Stimulated activated CD8-positive, alpha-beta memory T cell treated with anti-CD3 and anti-CD28 coated beads, Interleukin-7, amount 100 ng/mL, for 4 hours (primary cell): ENCODE data around the gene NOS1AP.
"Not testable (repeated sequence)": the region's sequence is repeated elsewhere in the genome, so short reads cannot be mapped to it uniquely, and the experiment has no call there.

ENCODE experiments used
- DNase-seq, 2 donors: peaks; one replicate each; pipeline ENCODE4 v3.0.0-alpha.2; 2020; ENCODE audit warnings: low read depth in 2 of 2

Gene NOS1AP

DNA sequence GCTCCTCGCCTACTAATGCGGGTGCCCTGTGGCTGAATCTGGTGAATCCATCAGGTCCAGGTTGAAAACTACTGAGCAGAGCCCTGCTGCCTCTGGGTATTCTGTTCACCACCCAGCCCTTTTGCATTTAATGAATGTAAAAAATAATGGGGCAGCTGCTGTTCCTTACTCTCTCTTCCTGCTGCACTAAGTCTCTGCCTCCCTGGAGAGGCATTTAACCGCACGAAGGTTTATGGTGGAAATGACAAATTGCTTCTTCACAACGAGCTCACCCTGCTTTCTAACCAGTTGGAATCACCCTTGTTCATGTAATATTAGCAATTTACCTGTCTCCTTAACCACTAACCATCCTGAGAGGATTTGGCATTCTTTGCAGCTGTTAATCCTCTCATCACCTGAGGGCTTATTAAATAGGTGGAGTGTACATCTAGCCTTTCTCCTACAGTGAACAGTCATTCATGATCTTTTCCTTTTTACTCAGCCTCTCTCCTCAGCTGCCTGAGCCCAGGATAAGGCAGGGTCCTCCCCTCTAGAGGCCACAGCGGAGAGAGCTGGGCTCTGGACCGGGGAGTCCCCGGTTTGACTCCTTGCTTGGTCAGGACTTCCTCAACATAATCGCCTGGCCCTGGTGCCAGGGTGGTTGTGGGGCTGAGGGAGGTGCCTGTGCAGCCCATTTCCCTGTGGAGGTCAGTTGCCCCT, 97.6 kb downstream of the NOS1AP start:
- no peak for DNase-seq

DNA sequence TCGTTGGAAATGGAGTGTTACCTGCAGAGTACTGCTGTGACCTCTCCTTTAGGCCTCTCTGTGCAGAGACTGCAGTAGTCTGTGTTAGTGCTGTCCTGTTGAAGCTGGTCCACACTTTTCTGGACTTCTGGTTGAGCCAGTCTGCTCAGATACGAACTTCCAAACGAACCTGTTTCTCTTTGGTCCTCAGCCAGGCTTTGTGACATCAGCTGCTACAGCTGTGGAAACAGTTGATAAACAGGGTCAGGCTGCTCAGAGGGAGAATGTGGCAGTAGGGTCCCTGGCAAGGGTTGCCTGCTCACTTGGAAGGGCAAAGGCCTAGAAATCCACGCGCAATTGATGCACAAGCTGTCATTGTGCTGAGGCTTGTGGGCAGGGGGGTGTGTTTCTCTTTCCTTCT, 98.8 kb downstream of the NOS1AP start:
- no peak for DNase-seq

DNA sequence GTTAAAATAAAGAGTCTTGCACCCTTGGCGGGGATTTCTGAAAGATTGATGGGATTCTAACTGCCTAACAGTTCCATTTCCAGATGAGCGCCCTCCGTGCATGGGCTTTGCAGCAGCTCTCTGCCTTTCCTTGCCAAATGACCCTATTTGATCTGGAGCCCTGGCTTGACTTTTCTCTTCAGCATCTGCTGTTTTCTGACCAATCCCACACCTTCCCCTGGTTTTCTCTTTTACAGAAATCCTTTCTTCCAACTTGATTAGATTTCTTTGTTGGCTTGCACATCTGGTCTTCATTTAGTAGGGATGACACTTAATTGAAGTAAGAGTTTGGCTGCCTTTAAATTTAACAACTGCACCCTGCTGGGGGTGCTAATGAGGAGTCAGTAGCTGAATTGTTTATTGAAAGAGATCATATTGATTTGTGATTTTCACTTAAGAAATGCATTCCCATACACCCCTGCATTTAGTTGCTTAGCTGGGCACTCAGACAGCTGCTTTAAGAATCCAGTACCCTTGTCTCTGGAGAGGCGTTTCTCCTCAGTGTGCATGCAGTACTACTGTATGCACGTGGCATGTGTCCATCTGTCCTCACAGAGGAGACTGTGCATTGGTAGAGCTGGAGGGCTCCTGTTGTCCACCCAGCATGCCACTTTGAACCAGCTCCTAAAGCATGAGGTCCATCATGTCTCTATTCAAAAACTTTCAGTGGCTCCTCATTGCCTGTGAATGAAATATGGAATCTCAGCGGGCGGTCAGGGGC, 99.7 kb downstream of the NOS1AP start:
- no peak for DNase-seq

DNA sequence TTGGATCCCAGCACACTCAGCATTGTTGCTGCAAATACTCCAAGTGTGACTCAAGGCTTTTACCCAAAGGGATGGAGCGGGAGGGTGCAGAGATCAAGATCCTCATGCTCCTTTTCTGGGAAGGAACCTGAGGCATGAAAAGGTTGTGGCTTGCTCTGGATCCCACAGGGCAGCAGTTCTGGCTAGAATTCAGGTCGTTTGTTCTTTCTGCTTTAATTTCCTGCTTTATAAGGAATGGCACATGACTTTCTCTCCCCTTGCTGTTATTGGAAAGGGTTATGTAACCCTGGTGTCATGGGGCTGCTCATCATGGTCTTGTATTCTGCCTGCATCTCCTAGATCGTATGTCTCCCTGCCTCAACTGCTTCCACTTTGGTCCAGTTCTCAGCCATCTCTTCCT, 101.6 kb downstream of the NOS1AP start:
- no peak for DNase-seq

DNA sequence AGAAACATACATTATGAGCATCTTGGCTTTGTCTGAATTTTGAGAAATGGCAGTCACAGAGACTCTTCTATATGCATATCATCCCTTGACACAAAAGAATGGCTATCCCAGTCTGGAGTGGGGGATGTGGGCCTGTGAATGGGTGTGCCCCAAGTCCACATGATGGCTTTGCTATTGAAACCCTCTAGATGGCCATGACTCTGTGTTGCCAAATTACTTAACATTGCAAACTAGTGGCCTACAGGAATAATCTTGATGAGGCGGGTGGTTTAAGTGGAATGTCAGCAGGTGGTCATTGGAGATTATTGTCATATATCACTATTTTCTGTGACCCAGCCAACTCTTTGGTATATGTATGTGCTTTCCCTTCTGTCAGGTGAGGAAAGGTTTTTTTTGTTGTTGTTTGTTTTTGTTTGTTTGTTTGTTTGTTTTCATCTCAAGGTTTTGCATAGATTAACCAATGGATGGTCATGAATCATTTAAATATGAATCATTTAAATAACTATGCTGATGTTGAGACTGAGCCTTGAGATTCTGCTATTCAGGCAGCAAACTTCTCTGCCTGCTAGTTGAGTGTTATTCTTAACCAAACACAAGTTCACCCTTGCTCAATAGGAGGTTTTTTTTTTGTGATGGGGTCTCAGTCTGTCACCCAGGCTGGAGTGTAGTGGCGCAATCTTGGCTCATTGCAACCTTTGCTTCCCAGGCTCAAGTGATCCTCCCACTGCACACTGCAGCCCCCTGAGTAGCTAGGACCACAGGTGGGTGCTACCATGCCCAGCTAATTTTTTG, 103.0 kb downstream of the NOS1AP start:
- DNase-seq: no peak

DNA sequence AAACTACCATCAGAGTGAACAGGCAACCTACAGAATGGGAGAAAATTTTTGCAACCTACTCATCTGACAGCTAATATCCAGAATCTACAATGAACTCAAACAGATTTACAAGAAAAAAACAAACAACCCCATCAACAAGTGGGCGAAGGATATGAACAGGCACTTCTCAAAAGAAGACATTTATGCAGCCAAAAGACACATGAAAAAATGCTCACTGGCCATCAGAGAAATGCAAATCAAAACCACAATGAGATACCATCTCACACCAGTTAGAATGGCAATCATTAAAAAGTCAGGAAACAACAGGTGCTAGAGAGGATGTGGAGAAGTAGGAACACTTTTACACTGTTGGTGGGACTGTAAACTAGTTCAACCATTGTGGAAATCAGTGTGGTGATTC, 104.1 kb downstream of the NOS1AP start:
- DNase-seq: not testable (repeated sequence)

DNA sequence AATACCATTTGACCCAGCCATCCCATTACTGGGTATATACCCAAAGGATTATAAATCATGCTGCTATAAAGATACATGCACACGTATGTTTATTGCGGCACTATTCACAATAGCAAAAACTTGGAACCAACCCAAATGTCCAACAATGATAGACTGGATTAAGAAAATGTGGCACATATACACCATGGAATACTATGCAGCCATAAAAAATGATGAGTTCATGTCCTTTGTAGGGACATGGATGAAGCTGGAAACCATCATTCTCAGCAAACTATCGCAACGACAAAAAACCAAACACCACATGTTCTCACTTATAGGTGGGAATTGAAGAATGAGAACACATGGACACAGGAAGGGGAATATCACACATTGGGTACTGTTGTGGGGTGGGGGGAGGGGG, 104.5 kb downstream of the NOS1AP start:
- not testable (repeated sequence) for DNase-seq

DNA sequence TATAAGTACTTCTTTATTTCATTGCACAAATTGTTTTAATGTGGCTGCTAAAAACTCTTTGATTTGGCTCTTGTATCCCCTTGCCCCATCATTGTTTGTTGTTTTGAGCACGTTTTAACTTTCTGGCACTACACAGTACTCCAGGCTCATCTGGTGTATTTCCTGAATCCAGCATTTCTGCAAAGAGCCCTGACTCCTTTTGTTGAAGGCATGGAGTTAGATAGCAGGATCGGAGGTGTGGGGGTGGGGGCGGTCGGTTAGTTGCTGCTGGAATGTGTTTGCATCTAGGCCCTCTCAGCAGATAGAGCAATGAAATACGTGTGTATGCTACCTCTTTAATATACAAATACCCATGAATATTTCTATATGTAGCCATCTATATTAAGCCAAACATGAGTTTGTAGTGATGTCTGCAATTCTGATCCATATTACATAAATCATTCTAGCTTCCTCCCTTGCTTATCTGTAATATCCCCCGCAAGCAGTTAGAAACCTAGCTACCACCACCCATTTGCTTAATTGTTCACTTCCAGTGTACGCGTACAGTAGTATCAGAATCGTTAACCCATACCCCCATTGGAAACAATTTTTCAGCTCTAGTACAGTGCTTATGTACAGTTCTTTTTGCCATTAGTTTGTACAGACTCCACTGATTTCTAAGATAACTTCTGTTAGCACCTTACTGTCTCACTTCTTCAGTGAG, 106.0 kb downstream of the NOS1AP start:
- DNase-seq: no peak

DNA sequence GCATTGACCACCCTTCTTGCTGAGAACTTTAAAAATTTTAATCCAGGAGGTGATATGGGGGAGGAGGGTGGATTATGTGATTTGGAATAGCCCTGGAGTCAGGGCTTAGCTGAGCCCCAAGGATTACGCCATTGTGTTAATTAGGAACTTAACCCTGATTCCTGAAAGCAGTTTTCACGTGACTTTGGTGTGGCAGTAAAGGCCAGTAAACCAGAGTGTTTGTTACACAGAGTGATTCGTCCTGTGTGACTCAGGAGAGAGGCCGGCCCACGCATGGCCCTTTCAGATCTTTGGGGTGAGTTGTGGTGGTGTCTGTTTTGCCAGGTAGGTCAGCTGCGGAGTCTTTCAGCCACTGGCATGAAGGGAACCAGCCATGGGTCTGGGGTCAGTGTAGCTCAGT, 107.6 kb downstream of the NOS1AP start:
- no peak for DNase-seq

DNA sequence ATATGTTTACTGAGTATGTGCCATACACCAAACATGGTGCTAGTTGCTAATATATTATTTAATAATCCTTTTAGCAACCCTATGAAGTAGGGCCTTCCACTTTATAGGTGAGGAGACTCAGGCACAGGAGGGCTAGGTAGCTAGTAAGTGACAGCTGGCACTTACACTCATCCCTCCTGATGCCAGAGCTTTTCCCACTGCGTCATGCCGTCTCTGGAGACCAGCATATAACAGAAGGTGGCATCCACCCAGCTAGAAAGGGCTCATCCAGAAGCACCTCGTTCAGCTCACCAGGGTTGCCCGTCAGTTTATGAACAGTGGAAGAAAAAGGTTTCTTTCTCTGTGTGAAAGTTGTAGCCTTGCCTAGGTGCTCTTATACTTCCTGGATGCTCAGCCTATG, 108.9 kb downstream of the NOS1AP start:
- DNase-seq: no peak

DNA sequence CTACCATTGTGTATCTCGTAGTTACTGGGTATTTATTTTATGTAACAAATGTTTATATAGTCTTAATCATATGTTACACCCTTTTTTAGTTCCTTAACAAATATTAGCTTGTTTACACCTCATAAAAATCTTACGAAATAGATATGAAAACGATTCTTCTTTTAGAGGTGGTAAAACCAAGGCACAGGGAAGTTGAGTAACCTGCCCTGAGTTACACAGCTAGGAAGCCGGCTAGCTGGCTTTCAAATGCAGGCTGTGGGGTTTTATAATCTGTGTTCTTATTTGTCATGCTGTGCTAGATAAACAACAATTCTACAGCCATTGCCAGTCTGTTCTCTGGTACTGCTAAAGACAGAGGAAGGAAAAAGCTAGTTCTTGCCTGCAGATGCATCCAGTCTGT, 109.6 kb downstream of the NOS1AP start:
- no peak for DNase-seq

DNA sequence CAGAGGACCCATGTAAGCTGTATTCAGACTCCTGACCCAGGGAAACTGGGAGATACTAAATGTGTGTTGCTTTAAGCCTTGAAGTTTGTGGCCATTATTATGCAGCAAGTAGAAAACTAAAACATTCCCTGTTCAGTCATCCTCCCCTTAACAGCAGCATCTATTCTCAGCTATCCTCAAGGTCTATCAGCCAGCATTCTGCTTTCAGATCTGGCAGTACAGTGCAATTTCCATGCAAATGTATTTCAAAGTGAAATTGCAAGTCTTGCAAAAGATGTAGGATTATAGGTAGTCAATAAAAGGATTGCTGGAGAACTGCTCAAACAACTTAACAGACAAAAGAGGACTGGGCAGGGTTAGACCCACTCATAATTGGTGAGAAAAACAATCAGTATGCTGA, 111.3 kb downstream of the NOS1AP start:
- DNase-seq: no peak

DNA sequence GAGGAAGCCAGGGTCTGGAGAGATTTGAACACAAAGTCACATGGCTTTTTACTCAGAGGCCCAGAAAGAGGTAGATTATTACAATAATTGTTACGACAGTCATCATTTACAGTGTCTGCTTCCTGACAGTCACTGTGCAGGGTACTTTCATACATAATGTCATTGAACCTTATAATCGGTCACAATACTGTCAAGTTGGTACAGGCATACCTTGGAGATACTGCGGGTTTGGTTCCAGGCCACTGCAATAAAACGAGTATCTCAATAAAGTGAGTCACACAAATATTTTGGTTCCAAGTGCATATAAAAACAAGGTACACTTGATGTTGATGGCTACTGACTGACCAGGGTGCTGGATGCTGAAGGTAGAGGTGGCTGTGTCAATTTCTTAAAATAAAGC, 112.6 kb downstream of the NOS1AP start:
- DNase-seq: no peak

DNA sequence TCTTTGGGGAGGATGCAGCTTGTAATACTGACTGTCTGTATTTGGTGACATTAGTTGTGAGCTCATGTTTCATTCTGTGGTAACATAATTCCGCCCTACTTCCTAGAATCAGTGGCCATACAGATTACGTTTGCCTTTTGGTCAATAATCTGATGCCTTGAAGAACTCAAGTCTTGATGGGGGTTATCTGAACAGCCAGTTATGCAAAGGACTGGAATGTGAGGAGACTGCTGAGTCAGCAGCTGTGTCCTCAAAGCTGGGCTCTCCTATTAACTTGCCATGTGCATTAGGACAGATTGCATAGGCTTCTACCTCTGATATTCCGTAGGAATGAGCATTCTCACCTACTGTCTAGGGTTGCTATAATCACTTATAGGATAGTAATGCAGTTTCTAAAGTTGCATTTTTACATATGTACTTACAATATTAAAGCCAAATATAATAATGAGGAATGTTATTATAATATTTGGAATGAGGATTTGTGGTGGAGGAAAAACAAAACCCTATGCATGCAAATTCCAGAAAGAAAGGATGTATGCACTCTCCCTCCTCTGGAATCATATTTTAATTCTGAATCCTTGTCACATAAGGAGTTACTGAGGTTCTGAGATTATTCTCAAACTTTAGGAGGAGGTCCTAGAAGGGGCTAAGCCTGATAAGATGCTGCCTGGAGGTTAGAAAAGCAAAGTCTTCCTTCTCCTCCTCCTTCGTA, 116.0 kb downstream of the NOS1AP start:
- DNase-seq: no peak

DNA sequence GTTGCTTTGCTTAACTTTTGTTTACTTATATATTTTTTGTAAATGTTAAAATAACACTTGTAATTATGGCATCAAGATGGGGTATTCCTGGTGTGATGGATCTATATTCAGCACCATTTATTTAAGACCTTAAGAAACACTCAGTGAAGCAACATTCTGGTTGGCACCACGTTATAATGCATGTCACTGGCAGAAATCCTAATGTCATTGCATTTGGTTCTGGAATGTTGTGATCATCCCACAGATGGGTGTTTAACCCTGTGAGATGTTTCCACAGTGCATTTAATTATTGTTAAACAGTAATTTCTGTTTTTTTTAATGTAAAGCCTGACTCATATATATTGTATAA, 116.5 kb downstream of the NOS1AP start:
- no peak for DNase-seq

DNA sequence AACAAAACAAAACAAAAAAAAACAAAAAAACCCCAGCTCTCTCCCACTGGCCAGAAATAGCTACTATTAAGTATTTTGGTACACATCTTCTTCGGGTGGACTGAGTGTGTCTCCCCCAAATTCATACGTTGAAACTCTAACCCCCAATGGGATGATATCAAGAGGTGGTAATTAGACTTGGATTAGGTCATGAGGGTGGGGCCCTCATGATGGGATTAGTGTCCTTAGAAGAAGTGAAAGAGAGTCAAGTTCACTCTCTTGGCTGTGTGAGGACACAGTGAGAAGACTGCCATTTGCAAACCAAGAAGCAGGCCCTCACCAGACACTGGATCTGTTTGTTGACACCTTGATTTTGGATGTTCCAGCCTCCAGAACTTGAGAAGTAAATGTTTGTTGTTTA, 116.9 kb downstream of the NOS1AP start:
- no peak for DNase-seq

DNA sequence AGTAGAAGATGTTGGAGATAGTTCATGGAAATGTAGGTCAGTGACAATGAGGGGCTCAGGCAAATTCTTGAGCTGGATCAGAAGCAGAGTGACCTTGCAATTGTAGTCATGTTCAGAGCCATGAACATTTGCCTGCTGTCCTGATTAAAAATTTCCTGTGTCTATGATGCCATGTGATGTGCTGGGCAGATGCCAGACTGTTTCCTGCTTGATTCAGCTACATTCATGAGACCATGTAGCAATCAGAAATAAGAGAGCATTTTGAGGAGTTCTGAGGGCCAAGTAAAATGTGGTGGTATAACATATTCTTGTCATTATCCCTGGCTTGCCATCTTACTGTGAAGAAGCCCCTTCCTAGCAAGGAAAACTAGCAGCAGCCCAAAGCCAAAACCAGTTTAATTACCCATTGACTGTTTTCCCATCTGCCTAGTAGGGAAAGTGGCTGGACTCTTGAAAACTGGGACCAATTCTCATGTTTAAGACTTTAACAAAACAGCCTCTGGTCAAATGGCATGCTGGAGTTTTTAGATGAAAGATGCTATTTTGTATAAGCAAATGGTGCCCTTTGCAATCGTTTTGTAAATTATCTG, 118.3 kb downstream of the NOS1AP start:
- no peak for DNase-seq

DNA sequence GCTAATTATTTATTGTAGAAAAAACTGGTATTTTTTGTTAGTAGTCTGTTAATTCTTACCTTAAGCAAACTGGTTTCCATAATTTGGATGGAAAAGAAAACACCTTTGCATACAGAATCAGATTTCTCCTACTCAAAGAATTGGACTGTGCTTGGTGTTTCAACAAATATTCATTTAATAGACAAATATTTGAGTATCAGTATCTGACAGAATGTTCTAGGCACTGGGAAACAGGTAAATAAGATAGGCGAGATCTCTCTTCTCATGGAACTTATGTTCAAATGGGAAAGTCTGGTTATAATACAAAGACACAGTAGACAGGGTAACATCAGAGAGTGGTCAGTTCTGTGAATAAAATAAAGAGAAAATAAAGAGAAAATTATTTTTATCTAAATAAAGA, 119.9 kb downstream of the NOS1AP start:
- DNase-seq: no peak

DNA sequence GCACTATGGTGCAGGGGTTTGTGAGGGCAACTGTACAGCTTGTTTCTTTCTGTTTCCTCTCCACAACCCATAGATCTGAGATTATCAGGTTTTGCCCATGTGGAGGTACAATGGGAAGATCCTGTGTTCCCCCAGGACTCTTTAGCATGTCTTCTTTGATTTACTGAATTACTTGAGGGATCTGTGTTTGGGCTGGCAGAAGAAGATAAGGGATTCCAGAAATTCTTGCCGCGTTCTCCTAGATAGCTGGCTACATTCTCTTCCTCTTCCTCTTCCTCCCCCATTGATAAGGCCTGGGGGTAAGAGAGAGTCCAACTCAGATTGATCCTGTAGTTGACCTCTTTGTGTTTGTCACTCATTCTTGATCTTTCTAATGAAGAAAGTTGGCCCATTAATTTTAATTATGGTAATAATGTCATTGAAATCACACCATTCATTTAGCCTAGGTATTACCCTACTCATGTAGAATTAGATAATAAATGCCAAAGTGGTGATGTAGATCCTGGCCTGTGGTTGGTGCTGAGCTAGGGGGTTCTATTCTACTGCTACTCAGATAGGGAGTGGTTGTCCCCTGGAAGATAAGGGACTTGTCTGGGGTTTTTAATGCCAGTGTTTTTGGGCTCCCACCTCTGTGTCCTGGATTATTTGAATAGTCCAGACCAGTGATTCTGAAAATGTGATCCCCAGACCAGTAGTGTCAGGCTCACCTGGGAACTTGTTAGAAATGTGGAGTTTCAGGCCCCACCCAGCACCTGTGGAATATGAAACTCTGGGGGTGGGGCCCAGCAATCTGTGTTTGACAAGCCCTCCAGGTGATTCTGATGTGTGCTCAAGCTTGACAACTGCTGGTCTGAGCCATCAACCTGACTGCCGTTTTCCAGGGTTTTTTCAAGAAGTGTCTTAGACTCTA, 122.2 kb downstream of the NOS1AP start:
- no peak for DNase-seq

DNA sequence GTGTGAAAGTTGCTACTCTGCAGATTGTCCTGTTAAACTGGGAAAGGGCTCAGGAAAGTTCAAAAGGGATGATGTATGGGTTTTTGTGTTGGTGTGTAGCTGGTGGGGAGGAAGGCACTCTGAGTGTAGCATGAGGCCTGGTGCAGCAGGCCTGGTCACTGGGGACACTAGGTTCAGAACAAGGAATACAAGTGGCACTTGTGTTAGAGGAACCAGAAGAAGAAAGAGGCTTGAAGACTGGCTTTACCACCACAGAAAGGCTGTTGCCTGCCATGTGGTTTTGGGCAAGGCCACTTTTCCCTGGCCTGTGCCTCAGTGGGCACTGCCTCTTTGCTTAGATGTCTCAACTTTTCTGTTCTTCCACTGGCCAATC, 122.8 kb downstream of the NOS1AP start:
- no peak for DNase-seq
